Breast epithelium (tissue), 3 donors: ENCODE data around the gene CD300A.

Experiments used
- POLR2A ChIP-seq: fragments of 450-650 bp; IDR thresholded peaks from one replicate; pipeline ENCODE4 v1.6.1; 2016; ENCODE audit warnings: antibody characterized with exemption, mild to moderate bottlenecking, moderate library complexity
- POLR2AphosphoS5 ChIP-seq, 3 donors: sonication (generic); formaldehyde crosslinking; IDR thresholded peaks; one replicate each; pipeline ENCODE4 v1.6.1; 2017; ENCODE audit warnings: antibody characterized with exemption in 3 of 3
- TF ChIP-seq, protein P1 (sequence below), 3 donors: fragments of 450-650 bp; IDR thresholded peaks; one replicate each; pipeline ENCODE4 v1.5.1; 2016 to 2017; ENCODE audit warnings: antibody characterized with exemption in 3 of 3, mild to moderate bottlenecking in 3 of 3, moderate library complexity in 3 of 3

DNA sequence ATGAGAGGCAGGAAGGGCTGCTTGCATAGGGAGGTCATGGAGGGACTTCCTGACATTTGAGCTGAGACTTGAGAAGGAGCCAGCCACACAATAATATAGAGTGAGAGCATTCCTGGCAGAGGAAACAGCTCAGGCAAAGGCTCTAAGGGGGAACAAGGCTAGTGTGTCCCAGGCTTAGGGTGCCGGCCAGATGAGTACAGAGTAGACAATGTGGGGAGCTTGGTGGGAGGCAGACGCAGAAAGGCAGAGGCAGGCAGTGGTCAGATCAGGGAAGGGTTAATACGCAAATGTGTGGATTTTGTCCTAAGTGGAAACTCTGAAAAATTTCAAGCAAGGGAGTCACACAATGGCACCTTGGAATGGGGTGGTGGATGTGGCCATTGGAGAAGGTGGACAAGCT is 33.6 kb downstream of the CD300A start:
- TF ChIP-seq, protein P1, sequence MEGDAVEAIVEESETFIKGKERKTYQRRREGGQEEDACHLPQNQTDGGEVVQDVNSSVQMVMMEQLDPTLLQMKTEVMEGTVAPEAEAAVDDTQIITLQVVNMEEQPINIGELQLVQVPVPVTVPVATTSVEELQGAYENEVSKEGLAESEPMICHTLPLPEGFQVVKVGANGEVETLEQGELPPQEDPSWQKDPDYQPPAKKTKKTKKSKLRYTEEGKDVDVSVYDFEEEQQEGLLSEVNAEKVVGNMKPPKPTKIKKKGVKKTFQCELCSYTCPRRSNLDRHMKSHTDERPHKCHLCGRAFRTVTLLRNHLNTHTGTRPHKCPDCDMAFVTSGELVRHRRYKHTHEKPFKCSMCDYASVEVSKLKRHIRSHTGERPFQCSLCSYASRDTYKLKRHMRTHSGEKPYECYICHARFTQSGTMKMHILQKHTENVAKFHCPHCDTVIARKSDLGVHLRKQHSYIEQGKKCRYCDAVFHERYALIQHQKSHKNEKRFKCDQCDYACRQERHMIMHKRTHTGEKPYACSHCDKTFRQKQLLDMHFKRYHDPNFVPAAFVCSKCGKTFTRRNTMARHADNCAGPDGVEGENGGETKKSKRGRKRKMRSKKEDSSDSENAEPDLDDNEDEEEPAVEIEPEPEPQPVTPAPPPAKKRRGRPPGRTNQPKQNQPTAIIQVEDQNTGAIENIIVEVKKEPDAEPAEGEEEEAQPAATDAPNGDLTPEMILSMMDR (IDR thresholded peaks at IDR 0.05) = no peak
- TF ChIP-seq POLR2A (no peak), POLR2AphosphoS5 (IDR thresholded peaks at IDR 0.05) (no peak)
